Right lobe of liver (tissue), 6 donors: Measurements from ENCODE around the gene ROBO2. TPM values are rescaled to one million over a fixed set of nuclear protein-coding genes. Genes with fewer than 3 reads are reported as not detected.

ENCODE experiments used
- ATAC-seq, 4 donors: fragments of 200-7000 bp; cut with Tn5 transposase; one replicate each; pipeline ENCODE4 v1.9.1; 2020; ENCODE audit warnings: mild to moderate bottlenecking in 4 of 4, moderate library complexity in 4 of 4
- DNase-seq, 3 donors: peaks; one replicate each; pipeline ENCODE4 v3.0.0-alpha.2; 2020
- H3K27ac ChIP-seq, 3 donors: fragments of 200-600 bp; one replicate each; pipeline ENCODE4 v1.8.0; 2022
- H3K27me3 ChIP-seq, 2 donors: fragments of 200-600 bp; one replicate each; pipeline ENCODE4 v1.8.0; 2022
- H3K36me3 ChIP-seq, 4 donors: fragments of 200-600 bp; sonication (generic) in 1 of 4; one replicate each; pipeline versions ENCODE4 v1.5.1 to v1.8.0; 2017 to 2022; ENCODE audit warnings: control low read depth in 1 of 4
- H3K4me1 ChIP-seq, 4 donors: fragments of 200-600 bp; sonication (generic) in 1 of 4; one replicate each; pipeline versions ENCODE4 v1.5.1 to v1.8.0; 2017 to 2022; ENCODE audit warnings: control low read depth in 1 of 4
- H3K4me3 ChIP-seq, 3 donors: fragments of 200-600 bp; one replicate each; pipeline ENCODE4 v1.8.0; 2022
- H3K9me3 ChIP-seq, 4 donors: fragments of 200-600 bp; sonication (generic) in 1 of 4; one replicate each; pipeline versions ENCODE4 v1.5.1 to v1.8.0; 2017 to 2022; ENCODE audit warnings: control low read depth in 1 of 4
- POLR2A ChIP-seq: fragments of 450-650 bp; IDR thresholded peaks from one replicate; pipeline ENCODE4 v1.6.1; 2017; ENCODE audit warnings: antibody characterized with exemption, mild to moderate bottlenecking
- WGBS: methylation state at CpG from one replicate; pipeline ENCODE4 v1.1.6; 2018; ENCODE audit warnings: low coverage, low lambda C conversion rate; ENCODE audit not compliant: insufficient coverage; ENCODE audit errors: missing lambda C conversion rate; 5-methylcytosine and 5-hydroxymethylcytosine counted together
- intact Hi-C, 2 donors: fragments of 100-400 bp; cut with DNase I; formaldehyde crosslinking; loops; one replicate each; pipeline versions ENCODE4 v1.11.2 to v1.14.1; 2022
- total RNA-seq, 6 experiments: library from RNA; depleted of rRNA in 2 of 6; stranded (reverse); fragments of >200 nt in 2 of 6; fragmentation: NEBNext Ultra II Directional in 3 of 6; extraction: Animal tissue kit (Norgen Biotek cat#: 25700) in 3 of 6; gene quantifications; one replicate each; pipeline versions ENCODE4 v1.1.0 to v1.2.4, GENCODE V29; 2016 to 2023
- TF ChIP-seq, protein P1 (sequence below), 4 donors: fragments of 200-600 bp in 3 of 4; fragments of 450-650 bp in 1 of 4; IDR thresholded peaks; one replicate each; pipeline versions ENCODE4 v1.5.1 to v1.8.0; 2016 to 2022; ENCODE audit warnings: antibody characterized with exemption in 4 of 4, mild to moderate bottlenecking in 2 of 4
- donor health status: DM: no; HTN: yes; CAD: no.
- donor health status: DM: no; HTN: no; CAD: no.
- donor health status: DM: no; HTN: no; CAD: no.
- donor health status: DM: no; HTN: yes; CAD: no.
- donor health status: DM: no; HTN: yes; CAD: no.

Gene ROBO2
- total RNA-seq, 6 experiments from 2014 or later = 0.07 to 1.7 (median 0.67) TPM

DNA sequence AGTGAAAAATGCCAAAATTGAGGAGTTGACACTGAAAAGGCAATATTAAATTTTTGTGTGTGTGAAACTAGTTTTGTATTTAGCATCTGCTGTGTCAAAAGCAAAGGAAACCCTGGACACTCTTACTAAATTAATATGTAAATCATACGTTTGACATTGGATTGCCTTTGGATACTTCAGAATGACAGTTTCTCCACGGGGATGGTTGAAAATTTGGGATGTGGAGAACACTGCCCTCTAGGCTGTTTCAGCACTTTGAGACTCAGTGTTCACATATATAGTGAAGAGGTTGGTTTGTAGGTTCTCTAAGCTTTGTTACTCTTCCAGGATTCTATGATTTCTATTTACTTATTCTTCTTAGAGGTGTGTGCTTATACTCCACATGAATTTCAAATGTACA, 3.0 kb downstream of the ROBO2 start:
- DNase-seq (no peak), ATAC-seq (no peak)
- no peak overlapping the region for H3K27ac ChIP-seq
- intact Hi-C loops = loop anchor here in 1 of 2 donors (10.0 kb wide), 1 partner anchor 212 kb away; no protein-coding TSS in a partner anchor
- H3K27me3 ChIP-seq = peaks cover 0 to 12% of the 10 kb centered on the region in 2 donors
- WGBS = 12% methylated on average over 2 of the region's 2 CpGs
- peaks cover 0 to 18% (median 0%) of the 10 kb centered on the region in 4 donors for H3K4me1 ChIP-seq
- no peak overlapping the region for H3K4me3 ChIP-seq
- H3K36me3 ChIP-seq = no peaks in the 10 kb centered on the region
- TF ChIP-seq, protein P1, sequence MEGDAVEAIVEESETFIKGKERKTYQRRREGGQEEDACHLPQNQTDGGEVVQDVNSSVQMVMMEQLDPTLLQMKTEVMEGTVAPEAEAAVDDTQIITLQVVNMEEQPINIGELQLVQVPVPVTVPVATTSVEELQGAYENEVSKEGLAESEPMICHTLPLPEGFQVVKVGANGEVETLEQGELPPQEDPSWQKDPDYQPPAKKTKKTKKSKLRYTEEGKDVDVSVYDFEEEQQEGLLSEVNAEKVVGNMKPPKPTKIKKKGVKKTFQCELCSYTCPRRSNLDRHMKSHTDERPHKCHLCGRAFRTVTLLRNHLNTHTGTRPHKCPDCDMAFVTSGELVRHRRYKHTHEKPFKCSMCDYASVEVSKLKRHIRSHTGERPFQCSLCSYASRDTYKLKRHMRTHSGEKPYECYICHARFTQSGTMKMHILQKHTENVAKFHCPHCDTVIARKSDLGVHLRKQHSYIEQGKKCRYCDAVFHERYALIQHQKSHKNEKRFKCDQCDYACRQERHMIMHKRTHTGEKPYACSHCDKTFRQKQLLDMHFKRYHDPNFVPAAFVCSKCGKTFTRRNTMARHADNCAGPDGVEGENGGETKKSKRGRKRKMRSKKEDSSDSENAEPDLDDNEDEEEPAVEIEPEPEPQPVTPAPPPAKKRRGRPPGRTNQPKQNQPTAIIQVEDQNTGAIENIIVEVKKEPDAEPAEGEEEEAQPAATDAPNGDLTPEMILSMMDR (IDR thresholded peaks at IDR 0.05) = peak in 3 of 4 donors; percentile 26 to 40 (median 31)
- TF ChIP-seq POLR2A = no peak
- H3K9me3 ChIP-seq = no peaks in the 10 kb centered on the region

DNA sequence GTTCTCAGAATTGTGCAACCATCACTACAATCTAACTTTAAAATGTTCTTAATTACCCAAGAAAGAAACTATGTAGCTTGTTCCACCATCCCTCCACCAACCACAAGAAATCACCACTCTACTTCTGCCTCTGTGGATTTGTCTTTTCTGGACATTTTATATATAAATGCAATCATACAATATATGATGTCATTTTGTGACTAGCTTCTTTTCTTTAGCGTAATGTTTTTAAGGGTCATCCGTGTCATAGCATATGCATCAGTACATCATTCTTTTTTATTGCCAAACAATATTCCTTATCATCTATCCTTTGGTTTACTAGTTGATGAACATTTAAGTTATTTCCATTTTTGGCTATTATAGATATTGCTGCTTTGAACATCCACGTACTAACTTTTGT, 5.8 kb downstream of the ROBO2 start:
- 92% methylated on average over 3 of the region's 3 CpGs for WGBS
- TF ChIP-seq, protein P1 (IDR thresholded peaks at IDR 0.05) = no peak
- no peak for TF ChIP-seq POLR2A
- H3K9me3 ChIP-seq = no peaks in the 10 kb centered on the region
- no peaks in the 10 kb centered on the region for H3K36me3 ChIP-seq
- ATAC-seq (no peak), DNase-seq (no peak)
- no peak overlapping the region for H3K27ac ChIP-seq
- no peaks in the 10 kb centered on the region for H3K4me1 ChIP-seq
- intact Hi-C loops = loop anchor here in 1 of 2 donors (10.0 kb wide), 1 partner anchor 209 kb away; no protein-coding TSS in a partner anchor
- H3K27me3 ChIP-seq = no peaks in the 10 kb centered on the region
- no peak overlapping the region for H3K4me3 ChIP-seq

DNA sequence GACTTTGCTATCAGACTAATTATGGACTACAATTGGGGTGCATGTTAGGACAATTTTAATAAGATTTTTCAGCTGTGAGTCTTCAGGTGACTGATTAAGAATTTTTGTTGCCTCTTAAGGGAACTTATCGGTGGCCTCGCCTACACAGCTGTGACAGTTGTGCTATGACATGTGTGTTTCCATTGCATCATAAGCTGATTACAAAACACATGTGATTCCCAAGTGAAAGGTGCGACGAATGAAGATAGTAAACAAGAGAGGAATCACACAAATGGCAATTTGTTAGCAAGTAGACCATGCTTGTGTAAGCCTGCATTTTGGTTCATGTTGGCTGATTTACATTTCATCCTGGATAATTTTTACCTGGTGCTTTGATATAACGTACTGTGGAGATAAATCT, 8.3 kb downstream of the ROBO2 start:
- ATAC-seq (no peak), DNase-seq (no peak)
- Histone ChIP-seq H3K9me3 (no peaks in the 10 kb centered on the region), H3K4me1 (no peaks in the 10 kb centered on the region), H3K27me3 (no peaks in the 10 kb centered on the region), H3K4me3 (no peak overlapping the region), H3K36me3 (no peaks in the 10 kb centered on the region), H3K27ac (no peak overlapping the region)
- no peak for TF ChIP-seq POLR2A
- TF ChIP-seq, protein P1 (IDR thresholded peaks at IDR 0.05) = no peak
- WGBS = 32% methylated on average over 5 of the region's 5 CpGs
- intact Hi-C loops = loop anchor here in 1 of 2 donors (10.0 kb wide), 1 partner anchor 207 kb away; no protein-coding TSS in a partner anchor

DNA sequence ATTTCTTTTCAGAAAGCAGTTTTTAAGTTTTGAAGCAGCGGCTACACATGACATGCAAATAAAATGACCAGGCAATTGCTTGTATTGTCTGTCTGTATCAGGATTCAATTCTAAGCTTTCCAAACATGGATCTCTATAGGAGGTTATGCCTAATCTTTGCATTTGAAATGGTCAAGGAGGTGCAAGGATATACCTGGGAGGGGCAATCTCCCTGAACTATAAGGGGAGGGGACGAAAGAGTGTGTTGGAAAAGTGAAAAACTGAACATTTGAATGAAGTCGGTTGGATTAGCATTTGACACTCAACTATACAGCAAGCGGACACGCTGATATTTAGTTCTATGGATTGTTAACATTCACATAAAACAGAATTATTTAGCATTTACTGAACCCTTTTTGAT, 11.7 kb downstream of the ROBO2 start:
- ATAC-seq = no peak
- intact Hi-C loops = no loop called here
- 73% methylated on average over 5 of the region's 5 CpGs for WGBS

More for the DNA sequence above, 11.7 kb downstream of the ROBO2 start:
- Histone ChIP-seq H3K4me1 (no peaks in the 10 kb centered on the region), H3K9me3 (no peaks in the 10 kb centered on the region), H3K27ac (no peak overlapping the region), H3K36me3 (no peaks in the 10 kb centered on the region), H3K4me3 (no peak overlapping the region), H3K27me3 (no peaks in the 10 kb centered on the region)
- TF ChIP-seq, protein P1 (IDR thresholded peaks at IDR 0.05) = no peak
- TF ChIP-seq POLR2A = no peak
- DNase-seq = no peak
